Lower lobe of right lung (tissue), 2 donors: ENCODE measurements around the gene ZNF865. TPM values are rescaled to one million over a fixed set of nuclear protein-coding genes. Genes with fewer than 3 reads are reported as not detected.

Experiments
- ATAC-seq, 2 donors: fragments of 200-7000 bp; cut with Tn5 transposase; one replicate each; pipeline ENCODE4 v1.9.1; 2020 to 2022; ENCODE audit warnings: mild to moderate bottlenecking in 2 of 2, moderate library complexity in 2 of 2
- DNase-seq: peaks from one replicate; pipeline ENCODE4 v3.0.0-alpha.2; 2020
- H3K27ac ChIP-seq: fragments of 200-600 bp; one replicate; pipeline ENCODE4 v1.8.0; 2022
- H3K27me3 ChIP-seq: fragments of 200-600 bp; one replicate; pipeline ENCODE4 v1.8.0; 2022; ENCODE audit warnings: low read depth
- H3K36me3 ChIP-seq: fragments of 200-600 bp; one replicate; pipeline ENCODE4 v1.8.0; 2022; ENCODE audit warnings: mild to moderate bottlenecking
- H3K4me1 ChIP-seq: fragments of 200-600 bp; one replicate; pipeline ENCODE4 v1.8.0; 2022
- H3K4me3 ChIP-seq: fragments of 200-600 bp; one replicate; pipeline ENCODE4 v1.8.0; 2022; ENCODE audit warnings: mild to moderate bottlenecking
- H3K9me3 ChIP-seq: fragments of 200-600 bp; one replicate; pipeline ENCODE4 v1.8.0; 2022
- intact Hi-C: fragments of 100-400 bp; cut with DNase I; formaldehyde crosslinking; loops from one replicate; pipeline ENCODE4 v1.11.0; 2022
- total RNA-seq: library from RNA; stranded (reverse); fragmentation: NEBNext Ultra II Directional; extraction: Animal tissue kit (Norgen Biotek cat#: 25700); gene quantifications from one replicate; pipeline ENCODE4 v1.2.1, GENCODE V29; 2021
- TF ChIP-seq, protein P1 (sequence below): fragments of 200-600 bp; IDR thresholded peaks from one replicate; pipeline ENCODE4 v1.8.0; 2022; ENCODE audit warnings: antibody characterized with exemption, mild to moderate bottlenecking
- donor health status: DM: no; HTN: yes; CAD: no; lungs with severe emphysema.

Gene ZNF865
- total RNA-seq, 1 donor from 2014 or later: 16.5 TPM

DNA sequence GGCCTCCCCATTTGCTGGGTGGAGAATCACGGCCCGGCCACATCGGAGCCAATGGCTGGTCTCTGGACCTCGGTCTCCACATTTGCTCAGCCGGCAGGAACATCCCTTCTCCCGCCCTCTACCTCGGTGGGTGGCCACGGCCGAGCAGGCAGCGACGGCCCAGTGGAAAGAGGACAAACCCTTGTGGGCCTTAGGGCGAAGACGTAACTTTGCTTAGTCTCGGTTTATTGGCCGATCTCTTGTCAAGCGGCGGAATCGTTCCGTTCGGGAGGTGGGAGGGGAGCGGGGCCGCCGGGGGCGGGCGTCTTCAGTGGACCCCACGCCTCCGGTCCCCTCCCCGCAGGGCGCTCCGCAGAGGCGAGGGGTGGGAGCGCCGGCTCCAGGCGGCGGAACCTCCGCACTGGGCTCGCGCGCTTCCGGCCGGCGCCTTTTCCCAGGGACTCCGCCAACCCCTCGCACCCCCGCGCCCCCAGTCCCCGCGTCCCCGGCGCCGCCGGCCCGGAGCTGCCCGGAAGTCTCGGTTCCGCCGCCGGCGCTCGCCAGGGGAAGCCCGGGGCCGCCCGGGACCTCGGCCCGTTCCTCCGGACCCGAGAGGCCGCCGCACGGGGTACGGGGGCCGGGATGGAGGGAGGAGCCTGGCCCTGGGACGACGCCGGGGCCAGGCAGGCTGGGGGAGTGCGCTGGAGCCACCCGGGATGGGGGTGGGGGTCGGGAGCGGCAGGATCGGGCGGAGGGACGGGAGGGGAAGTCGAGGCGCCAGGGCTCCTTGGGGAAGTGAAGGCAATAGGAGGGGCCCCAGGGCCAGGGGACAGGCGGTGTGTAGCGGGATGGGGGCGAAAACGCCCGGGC lies 35.4 kb downstream of the ZNF865 start, which contains the start of gene ZNF580:
Gene ZNF580 (plus strand): TSS at position 426 of the 849 bp plus-strand sequence. CDS start 1,507 bp downstream, outside the sequence.
- TF ChIP-seq, protein P1, sequence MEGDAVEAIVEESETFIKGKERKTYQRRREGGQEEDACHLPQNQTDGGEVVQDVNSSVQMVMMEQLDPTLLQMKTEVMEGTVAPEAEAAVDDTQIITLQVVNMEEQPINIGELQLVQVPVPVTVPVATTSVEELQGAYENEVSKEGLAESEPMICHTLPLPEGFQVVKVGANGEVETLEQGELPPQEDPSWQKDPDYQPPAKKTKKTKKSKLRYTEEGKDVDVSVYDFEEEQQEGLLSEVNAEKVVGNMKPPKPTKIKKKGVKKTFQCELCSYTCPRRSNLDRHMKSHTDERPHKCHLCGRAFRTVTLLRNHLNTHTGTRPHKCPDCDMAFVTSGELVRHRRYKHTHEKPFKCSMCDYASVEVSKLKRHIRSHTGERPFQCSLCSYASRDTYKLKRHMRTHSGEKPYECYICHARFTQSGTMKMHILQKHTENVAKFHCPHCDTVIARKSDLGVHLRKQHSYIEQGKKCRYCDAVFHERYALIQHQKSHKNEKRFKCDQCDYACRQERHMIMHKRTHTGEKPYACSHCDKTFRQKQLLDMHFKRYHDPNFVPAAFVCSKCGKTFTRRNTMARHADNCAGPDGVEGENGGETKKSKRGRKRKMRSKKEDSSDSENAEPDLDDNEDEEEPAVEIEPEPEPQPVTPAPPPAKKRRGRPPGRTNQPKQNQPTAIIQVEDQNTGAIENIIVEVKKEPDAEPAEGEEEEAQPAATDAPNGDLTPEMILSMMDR: no peak
- peak; percentile 73 for DNase-seq
- H3K9me3 ChIP-seq: no peaks in the 10 kb centered on the region
- peaks cover 74% of the 10 kb centered on the region for H3K4me1 ChIP-seq
- ATAC-seq: peak; percentile 80 to 82
- peak within 1 kb of the TSS; percentile 81 for H3K27ac ChIP-seq
- intact Hi-C loops: no loop called here
- peaks cover 12% of the 10 kb centered on the region for H3K36me3 ChIP-seq
- no peaks in the 10 kb centered on the region for H3K27me3 ChIP-seq
- H3K4me3 ChIP-seq: peak within 1 kb of the TSS; percentile 82

DNA sequence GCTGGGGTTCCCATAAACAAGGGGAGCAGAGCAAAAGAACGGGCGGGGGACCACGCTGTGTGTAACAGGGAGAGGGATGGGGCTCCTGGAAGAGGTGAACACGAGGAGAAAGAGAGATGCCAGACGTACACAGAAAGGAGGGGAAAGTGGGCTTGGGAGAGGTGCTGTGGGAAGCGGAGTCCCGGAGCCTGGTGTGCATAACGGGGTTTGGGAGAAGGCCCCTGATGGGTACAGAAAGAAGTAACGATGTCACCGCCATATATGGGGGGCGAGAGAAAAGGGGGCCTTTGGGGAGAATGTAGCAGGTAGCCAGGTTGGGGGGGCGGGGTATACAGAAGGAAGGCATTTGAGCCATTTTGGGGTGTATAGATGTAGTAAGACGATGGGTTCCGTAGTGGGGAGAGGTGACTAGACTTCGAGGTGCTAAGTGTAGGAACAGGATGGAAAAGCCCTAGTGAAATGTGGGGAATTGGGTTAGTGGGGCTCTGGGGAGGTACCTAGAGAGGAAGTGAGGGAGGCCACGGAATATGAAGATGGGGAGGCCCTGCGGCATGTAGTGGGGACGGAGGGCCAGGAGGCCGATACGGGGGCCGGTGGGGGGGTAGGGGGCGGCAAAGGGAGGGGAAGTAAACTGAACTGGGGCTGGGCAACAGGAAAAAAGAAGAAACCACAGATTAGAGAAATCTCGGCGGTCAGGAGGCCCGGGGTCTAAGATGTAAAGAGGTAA lies 36.1 kb downstream of the ZNF865 start:
- H3K4me3 ChIP-seq: peak overlapping the region; percentile 82
- ATAC-seq (peak in 1 of 2 donors; percentile 1), DNase-seq (no peak)
- H3K4me1 ChIP-seq: peaks cover 66% of the 10 kb centered on the region
- H3K36me3 ChIP-seq: peaks cover 12% of the 10 kb centered on the region
- H3K9me3 ChIP-seq: no peaks in the 10 kb centered on the region
- peak overlapping the region; percentile 81 for H3K27ac ChIP-seq
- H3K27me3 ChIP-seq: no peaks in the 10 kb centered on the region
- TF ChIP-seq, protein P1: no peak
- intact Hi-C loops: no loop called here

DNA sequence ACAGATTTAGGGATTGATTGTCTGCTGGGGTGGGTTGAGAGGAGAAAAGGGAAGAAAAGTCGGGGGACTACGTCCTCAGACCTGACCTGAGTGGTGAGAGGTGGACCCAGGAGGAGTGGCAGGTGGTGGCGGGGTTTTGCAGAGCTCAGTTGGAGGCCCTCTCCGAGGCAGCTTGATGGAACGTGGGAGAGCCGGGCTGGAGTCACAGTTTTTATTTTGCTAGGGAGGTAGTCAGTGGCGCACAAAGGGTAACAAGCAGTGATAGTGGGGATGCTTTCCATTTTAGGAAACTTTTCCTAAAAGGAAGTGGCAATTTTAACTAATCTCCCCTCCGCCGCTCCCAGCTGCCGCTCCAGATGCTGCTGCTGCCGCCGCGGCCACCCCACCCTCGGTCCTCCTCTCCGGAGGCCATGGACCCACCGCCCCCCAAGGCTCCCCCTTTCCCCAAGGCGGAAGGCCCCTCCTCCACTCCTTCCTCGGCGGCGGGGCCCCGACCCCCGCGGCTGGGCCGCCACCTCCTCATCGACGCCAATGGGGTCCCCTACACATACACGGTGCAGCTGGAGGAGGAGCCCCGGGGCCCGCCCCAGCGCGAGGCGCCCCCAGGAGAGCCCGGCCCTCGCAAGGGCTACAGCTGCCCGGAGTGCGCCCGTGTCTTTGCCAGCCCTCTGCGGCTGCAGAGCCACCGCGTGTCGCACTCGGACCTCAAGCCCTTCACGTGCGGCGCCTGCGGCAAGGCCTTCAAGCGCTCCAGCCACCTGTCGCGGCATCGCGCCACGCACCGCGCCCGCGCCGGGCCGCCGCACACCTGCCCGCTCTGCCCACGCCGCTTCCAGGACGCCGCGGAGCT lies 36.9 kb downstream of the ZNF865 start:
- Histone ChIP-seq H3K36me3 (peaks cover 12% of the 10 kb centered on the region), H3K27ac (peak overlapping the region; percentile 81), H3K4me3 (peak overlapping the region; percentile 82), H3K9me3 (no peaks in the 10 kb centered on the region), H3K27me3 (no peaks in the 10 kb centered on the region), H3K4me1 (peaks cover 64% of the 10 kb centered on the region)
- intact Hi-C loops: no loop called here
- peak; percentile 65 for DNase-seq
- ATAC-seq: peak; percentile 3 to 5
- TF ChIP-seq, protein P1: no peak

DNA sequence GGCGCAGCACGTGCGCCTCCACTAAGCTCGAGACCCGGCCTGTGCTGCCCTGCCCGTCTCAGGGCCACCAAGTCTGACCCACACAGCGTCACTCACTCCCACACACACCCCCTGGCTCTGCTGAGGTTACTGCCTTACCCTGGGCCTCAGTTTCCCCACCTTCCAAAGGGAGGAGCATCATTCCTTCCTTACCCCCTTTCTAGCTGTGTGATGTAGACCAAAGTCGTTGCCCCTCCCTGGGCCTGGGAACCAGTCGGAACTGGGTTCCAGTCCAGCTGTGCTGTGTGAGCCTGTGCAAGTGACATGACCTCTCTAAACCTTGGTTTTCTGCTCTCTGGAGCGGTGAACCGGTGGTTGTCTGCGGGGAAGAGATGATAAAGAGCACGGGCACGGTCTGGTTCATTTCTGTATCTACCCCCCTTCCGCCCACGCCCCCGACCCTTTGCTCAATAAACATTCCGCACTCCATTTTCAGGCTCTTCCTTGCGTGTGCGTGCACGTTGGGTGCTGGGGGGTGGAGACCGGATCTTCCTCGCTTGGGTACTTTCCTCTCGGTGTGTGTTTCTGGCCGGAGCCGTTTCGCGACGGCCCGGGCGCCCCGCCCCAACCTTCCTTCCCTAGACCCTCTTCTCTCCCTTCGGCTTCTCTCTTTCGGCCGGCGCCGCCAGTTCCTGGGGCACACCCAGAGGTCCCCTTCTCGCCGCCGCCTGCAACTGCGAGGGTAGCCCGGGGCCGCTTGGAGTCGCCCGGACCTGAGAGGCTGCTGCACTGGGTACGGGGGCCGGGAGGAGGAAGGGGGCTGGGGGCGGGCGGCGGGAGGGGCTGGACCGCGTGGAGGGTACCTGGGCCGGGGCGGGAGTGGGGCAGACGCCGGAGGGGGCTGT lies 37.8 kb downstream of the ZNF865 start, which contains the start of gene ZNF581:
Gene ZNF581 (plus strand): TSS at position 647 of the 884 bp plus-strand sequence. CDS start 923 bp downstream, outside the sequence.
- peak within 1 kb of the TSS; percentile 81 for H3K27ac ChIP-seq
- intact Hi-C loops: no loop called here
- DNase-seq (peak; percentile 85), ATAC-seq (peak; percentile 68 to 73)
- H3K36me3 ChIP-seq: peaks cover 12% of the 10 kb centered on the region
- TF ChIP-seq, protein P1: no peak
- H3K4me3 ChIP-seq: peak within 1 kb of the TSS; percentile 82
- peaks cover 61% of the 10 kb centered on the region for H3K4me1 ChIP-seq
- no peaks in the 10 kb centered on the region for H3K27me3 ChIP-seq
- no peaks in the 10 kb centered on the region for H3K9me3 ChIP-seq
